Bronchial epithelial cell (primary cell): ENCODE measurements around the gene FNDC1. TPM values are rescaled to one million over a fixed set of nuclear protein-coding genes. Genes with fewer than 3 reads are reported as not detected.

ENCODE experiments used
- DNase-seq: peaks from one replicate; pipeline ENCODE4 v3.0.0-alpha.2; 2010; ENCODE audit warnings: low read depth
- FAIRE-seq: peaks from 2 replicates; lab custom pipeline; 2011; peaks lifted over from hg19 to GRCh38; lab: Jason Lieb, UNC
- H3K27me3 ChIP-seq: 2 replicates; pipeline ENCODE4 v1.5.1; 2011; ENCODE audit warnings: low read length; ENCODE audit not compliant: control insufficient read depth, insufficient read depth
- H3K36me3 ChIP-seq: 2 replicates; pipeline ENCODE4 v1.5.1; 2011; ENCODE audit warnings: low read length; ENCODE audit not compliant: control insufficient read depth, insufficient read depth
- H3K4me3 ChIP-seq: 2 replicates; pipeline ENCODE4 v1.5.1; 2011; ENCODE audit warnings: mild to moderate bottlenecking, low read depth, low read length, control low read depth
- CTCF ChIP-seq: IDR thresholded peaks from 2 replicates; pipeline ENCODE4 v1.5.1; 2011; ENCODE audit warnings: mild to moderate bottlenecking, moderate library complexity, low read length, control low read depth, inconsistent platforms; ENCODE audit not compliant: insufficient read depth, severe bottlenecking
- total RNA-seq: library from RNA; depleted of rRNA; stranded (reverse); fragments of >200 nt; gene quantifications from 2 replicates; pipeline ENCODE4 v1.2.1, GENCODE V29; 2014

Gene FNDC1
- total RNA-seq, 1 donor from 2014 or later, result not detected

GRCh38 chr6:159299566-159299965 is 130.4 kb downstream of the FNDC1 start:
- Histone ChIP-seq H3K4me3 (no peak overlapping the region), H3K36me3 (no peaks in the 10 kb centered on the region), H3K27me3 (no peaks in the 10 kb centered on the region)
- FAIRE-seq, result no peak
- DNase-seq, result no peak
- no peak for TF ChIP-seq CTCF

GRCh38 chr6:159301277-159301676 is 132.1 kb downstream of the FNDC1 start:
- TF ChIP-seq CTCF, result no peak
- FAIRE-seq (no peak), DNase-seq (no peak)
- no peaks in the 10 kb centered on the region for H3K27me3 ChIP-seq
- H3K4me3 ChIP-seq, result no peak overlapping the region
- H3K36me3 ChIP-seq, result no peaks in the 10 kb centered on the region

- DNase-seq, result no peak
- H3K36me3 ChIP-seq, result no peaks in the 10 kb centered on the region
- no peak overlapping the region for H3K4me3 ChIP-seq
- H3K27me3 ChIP-seq, result no peaks in the 10 kb centered on the region
- no peak for TF ChIP-seq CTCF
- no peak for FAIRE-seq
These were observed 132.8 kb downstream of the FNDC1 start for GRCh38 chr6:159301810-159302593.

- Histone ChIP-seq H3K27me3 (no peaks in the 10 kb centered on the region), H3K36me3 (no peaks in the 10 kb centered on the region), H3K4me3 (no peak overlapping the region)
- no peak for DNase-seq
- no peak for FAIRE-seq
- no peak for TF ChIP-seq CTCF
These were observed 133.4 kb downstream of the FNDC1 start for GRCh38 chr6:159302594-159302992.

- DNase-seq, result no peak
- no peak for TF ChIP-seq CTCF
- H3K4me3 ChIP-seq, result no peak overlapping the region
- H3K27me3 ChIP-seq, result no peaks in the 10 kb centered on the region
- H3K36me3 ChIP-seq, result no peaks in the 10 kb centered on the region
- no peak for FAIRE-seq
These were observed 134.0 kb downstream of the FNDC1 start for GRCh38 chr6:159303159-159303558.

GRCh38 chr6:159303784-159304183 is 134.6 kb downstream of the FNDC1 start:
- TF ChIP-seq CTCF, result no peak
- Histone ChIP-seq H3K4me3 (no peak overlapping the region), H3K36me3 (no peaks in the 10 kb centered on the region), H3K27me3 (no peaks in the 10 kb centered on the region)
- DNase-seq (no peak), FAIRE-seq (no peak)
